Fibroblast of pulmonary artery (primary cell): ENCODE measurements around the gene RPS6KA5.

Experiments
- DNase-seq: peaks from one replicate; pipeline ENCODE4 v3.0.0-alpha.2; 2010; ENCODE audit warnings: low read depth
- H3K4me3 ChIP-seq: replicated peaks from 2 replicates; pipeline ENCODE4 v1.5.1; 2011; ENCODE audit warnings: low read depth, mild to moderate bottlenecking, control low read depth, low read length, moderate library complexity
- CTCF ChIP-seq: IDR thresholded peaks from 2 replicates; pipeline ENCODE4 v1.5.1; 2011; ENCODE audit warnings: mild to moderate bottlenecking, control low read depth, low read length, inconsistent platforms; ENCODE audit errors: missing control alignments

RPS6KA5 gene

DNA sequence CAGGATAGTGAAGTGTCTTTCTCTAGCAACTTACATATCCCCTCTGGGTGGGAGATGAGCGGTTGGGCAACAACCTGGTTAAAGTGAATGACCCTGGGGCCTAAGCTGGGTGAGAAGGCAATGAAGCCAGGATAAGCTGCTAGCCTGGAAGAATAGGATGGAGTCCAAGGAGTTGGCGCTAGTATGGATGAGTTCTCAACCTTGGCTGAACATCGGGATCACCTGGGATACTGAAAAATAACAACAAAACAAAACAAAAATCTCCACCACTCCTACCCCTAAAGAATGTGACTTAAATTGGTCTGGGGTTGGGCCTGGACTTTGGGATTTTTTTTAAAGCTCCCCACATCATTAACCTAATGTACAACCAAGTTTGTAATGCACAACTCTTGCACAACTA, 4.8 kb upstream of the RPS6KA5 start:
- H3K4me3 ChIP-seq: no peak overlapping the region
- TF ChIP-seq CTCF: no peak
- DNase-seq: no peak

GRCh38 chr14:91063119-91063518, 2.7 kb upstream of the RPS6KA5 start:
- peak; percentile 6 for DNase-seq
- no peak overlapping the region for H3K4me3 ChIP-seq
- no peak for TF ChIP-seq CTCF

- no peak overlapping the region for H3K4me3 ChIP-seq
- TF ChIP-seq CTCF: no peak
Measured at GRCh38 chr14:91062600-91062999, 2.2 kb upstream of the RPS6KA5 start.

GRCh38 chr14:91061056-91061887, 831 bp upstream of the RPS6KA5 start:
- DNase-seq: no peak
- H3K4me3 ChIP-seq: peak overlapping the region; percentile 68
- no peak for TF ChIP-seq CTCF

More at GRCh38 chr14:91062600-91062999, 2.2 kb upstream of the RPS6KA5 start:
- DNase-seq: no peak

DNA sequence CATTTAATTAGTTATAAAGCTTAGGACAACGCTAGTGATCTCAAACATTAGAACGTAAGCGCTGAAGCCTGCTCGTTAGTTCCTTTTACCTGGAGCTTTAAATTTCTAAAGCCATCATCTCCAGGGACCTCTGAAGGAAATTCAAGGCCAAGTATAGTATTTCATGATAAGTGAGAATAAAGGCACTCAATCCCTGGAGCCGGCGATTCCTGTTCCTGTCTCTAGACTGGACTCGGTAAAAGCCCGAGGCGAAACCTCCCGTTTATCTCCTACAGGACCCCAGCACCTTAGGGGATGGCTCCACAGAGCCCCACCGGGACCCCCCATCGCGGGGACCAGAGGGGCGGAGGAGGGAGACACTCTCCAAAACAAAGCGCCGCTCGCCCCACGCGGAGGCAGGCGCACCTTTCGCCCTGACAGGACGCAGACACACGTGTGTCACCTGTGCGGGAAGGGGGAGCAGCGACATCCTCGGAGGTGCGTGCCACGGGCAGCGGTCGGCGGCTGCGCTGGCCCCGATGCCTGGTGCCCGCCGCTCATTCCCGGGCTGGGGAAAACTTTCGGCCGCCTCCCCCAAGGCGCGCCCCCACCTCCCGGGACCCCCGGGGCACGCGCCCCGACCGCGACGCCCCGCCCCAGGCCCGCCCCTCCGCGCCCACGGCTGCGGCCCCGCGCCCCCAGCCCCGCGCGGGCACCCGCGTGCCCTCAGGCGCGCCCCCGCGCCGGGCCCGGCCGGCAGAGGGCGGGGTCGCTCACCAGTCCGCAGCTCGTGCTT, 678 bp downstream of the RPS6KA5 start:
- no peak for TF ChIP-seq CTCF
- peak; percentile 4 for DNase-seq
- H3K4me3 ChIP-seq: peak overlapping the region; percentile 82

DNA sequence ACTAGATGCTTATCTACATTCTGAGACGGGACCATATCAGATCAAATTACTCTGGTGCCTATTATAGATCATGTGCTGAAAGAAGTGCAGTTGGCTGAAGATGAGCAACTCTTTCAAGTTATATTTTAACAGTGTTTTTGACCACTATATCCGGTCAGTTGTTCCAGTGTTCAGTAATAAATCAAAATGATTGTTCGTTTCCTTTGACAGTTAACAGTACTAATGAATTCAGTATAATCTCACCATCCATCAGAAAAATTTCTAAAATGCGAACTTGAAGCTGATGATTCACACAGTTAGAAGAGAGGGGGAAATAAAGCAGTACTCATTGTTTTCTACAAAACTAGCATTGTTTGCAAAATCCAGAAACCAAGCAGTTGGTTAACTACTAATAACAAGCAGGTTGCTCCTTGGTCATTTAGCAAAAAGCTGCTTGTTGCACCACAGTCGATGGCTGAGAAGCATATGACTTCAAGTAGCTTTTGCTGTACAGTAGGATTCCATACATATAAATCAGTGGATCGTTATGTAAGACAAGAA, 2.3 kb downstream of the RPS6KA5 start:
- no peak for TF ChIP-seq CTCF
- no peak for DNase-seq
- H3K4me3 ChIP-seq: no peak overlapping the region
